ENCODE data around the gene CALY. TPM values are rescaled to one million over a fixed set of nuclear protein-coding genes. Genes with fewer than 3 reads are reported as not detected.

The CALY gene
- total RNA-seq, 1 experiment from 2014 or later = 0.47 TPM

DNA sequence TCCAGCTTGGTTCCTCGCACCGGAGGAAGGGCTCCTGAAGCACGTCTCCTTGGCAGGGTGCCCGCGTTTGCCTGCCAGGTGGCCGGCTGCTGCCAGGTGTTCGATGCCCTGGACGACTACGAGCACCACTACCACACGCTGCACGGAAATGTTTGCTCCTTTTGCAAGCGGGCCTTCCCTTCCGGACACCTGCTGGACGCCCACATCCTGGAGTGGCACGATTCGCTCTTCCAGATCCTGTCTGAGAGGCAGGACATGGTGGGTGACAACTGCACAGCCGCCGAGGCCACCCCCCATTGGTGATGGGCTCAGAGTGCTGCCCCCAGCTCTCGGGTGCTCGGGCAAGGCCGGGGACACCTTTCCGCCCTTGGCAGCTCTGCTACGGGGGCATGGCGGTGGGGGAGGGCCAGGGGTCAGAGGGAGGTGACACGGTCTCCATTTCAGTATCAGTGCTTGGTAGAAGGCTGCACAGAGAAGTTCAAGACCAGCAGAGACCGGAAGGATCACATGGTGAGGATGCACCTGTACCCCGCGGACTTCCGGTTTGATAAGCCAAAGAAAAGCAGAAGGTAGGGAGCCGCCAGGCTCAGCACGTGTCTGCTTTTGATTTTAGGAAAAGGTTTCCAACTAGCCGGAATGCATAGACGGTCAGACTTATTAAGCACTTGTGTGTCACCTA is 26.8 kb downstream of the CALY start:
- Histone ChIP-seq H3K9me2 (ENCODE audit: insufficient read depth) (no peaks in the 10 kb centered on the region), H3K36me3 (ENCODE audit: control insufficient read depth in 1 of 2, insufficient read depth in 2 of 2, low read length in 2 of 2) (peaks cover 0 to 3% of the 10 kb centered on the region in 2 experiments; a peak in 1 of 4 replicates), H4K20me1 (ENCODE audit: insufficient read depth) (no peaks in the 10 kb centered on the region), H3K9ac (ENCODE audit: low read length) (peak overlapping the region; percentile 56), H3K4me2 (ENCODE audit: low read length) (peak overlapping the region; percentile 75), H3K4me3 (replicated peaks in 1 of 2; ENCODE audit: low read depth in 1 of 2, low read length in 2 of 2) (peak overlapping the region; percentile 53 to 89), H3K27ac (ENCODE audit: low read depth, low read length) (peak overlapping the region; percentile 46; the same call in 1 of the 2 replicates), H3K27me3 (ENCODE audit: insufficient read depth, low read length) (no peaks in the 10 kb centered on the region), H3K9me3 (ENCODE audit: control insufficient read depth in 1 of 2, insufficient read depth in 1 of 2, low read depth in 1 of 2, low read length in 2 of 2) (no peaks in the 10 kb centered on the region), H2AFZ (ENCODE audit: low read depth, low read length, poor library complexity, severe bottlenecking) (no peak overlapping the region), H3K4me1 (ENCODE audit: control insufficient read depth in 1 of 2, insufficient read depth in 2 of 2, low read length in 2 of 2) (peaks cover 2 to 15% of the 10 kb centered on the region in 2 experiments; a peak in 2 of 4 replicates), H3K79me2 (ENCODE audit: insufficient read depth, low read length) (peaks cover 30% of the 10 kb centered on the region)
- TF ChIP-seq ELF1 (IDR thresholded peaks at IDR 0.05; ENCODE audit: borderline replicate concordance, low read depth) (no peak), ZFX (IDR thresholded peaks at IDR 0.05) (no peak), EZH2phosphoT487 (IDR thresholded peaks at IDR 0.05; ENCODE audit: borderline replicate concordance) (no peak), CEBPB (IDR thresholded peaks at IDR 0.05; ENCODE audit: low read depth) (no peak), EZH2 (IDR thresholded peaks at IDR 0.05) (no peak), TCF7L2 (IDR thresholded peaks at IDR 0.05; ENCODE audit: borderline replicate concordance, extremely low read depth, insufficient read depth, insufficient read length) (no peak), EGR1 (IDR thresholded peaks at IDR 0.05; ENCODE audit: low read depth) (no peak), YY1 (IDR thresholded peaks at IDR 0.05; ENCODE audit: extremely low read depth, insufficient replicate concordance, low read depth, low read length) (no peak), CBX3 (IDR thresholded peaks at IDR 0.05; ENCODE audit: low read depth) (no peak), SP1 (IDR thresholded peaks at IDR 0.05; ENCODE audit: low read depth) (no peak), JUND (IDR thresholded peaks at IDR 0.05) (no peak)
- TF ChIP-seq, protein P1, sequence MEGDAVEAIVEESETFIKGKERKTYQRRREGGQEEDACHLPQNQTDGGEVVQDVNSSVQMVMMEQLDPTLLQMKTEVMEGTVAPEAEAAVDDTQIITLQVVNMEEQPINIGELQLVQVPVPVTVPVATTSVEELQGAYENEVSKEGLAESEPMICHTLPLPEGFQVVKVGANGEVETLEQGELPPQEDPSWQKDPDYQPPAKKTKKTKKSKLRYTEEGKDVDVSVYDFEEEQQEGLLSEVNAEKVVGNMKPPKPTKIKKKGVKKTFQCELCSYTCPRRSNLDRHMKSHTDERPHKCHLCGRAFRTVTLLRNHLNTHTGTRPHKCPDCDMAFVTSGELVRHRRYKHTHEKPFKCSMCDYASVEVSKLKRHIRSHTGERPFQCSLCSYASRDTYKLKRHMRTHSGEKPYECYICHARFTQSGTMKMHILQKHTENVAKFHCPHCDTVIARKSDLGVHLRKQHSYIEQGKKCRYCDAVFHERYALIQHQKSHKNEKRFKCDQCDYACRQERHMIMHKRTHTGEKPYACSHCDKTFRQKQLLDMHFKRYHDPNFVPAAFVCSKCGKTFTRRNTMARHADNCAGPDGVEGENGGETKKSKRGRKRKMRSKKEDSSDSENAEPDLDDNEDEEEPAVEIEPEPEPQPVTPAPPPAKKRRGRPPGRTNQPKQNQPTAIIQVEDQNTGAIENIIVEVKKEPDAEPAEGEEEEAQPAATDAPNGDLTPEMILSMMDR (IDR thresholded peaks at IDR 0.05 in 2 of 3, conservative IDR thresholded peaks at IDR 0.05 in 1 of 3; ENCODE audit: borderline replicate concordance in 1 of 3, insufficient read depth in 1 of 3, low read depth in 2 of 3, low read length in 2 of 3) = no peak
- TF ChIP-seq, protein P2, sequence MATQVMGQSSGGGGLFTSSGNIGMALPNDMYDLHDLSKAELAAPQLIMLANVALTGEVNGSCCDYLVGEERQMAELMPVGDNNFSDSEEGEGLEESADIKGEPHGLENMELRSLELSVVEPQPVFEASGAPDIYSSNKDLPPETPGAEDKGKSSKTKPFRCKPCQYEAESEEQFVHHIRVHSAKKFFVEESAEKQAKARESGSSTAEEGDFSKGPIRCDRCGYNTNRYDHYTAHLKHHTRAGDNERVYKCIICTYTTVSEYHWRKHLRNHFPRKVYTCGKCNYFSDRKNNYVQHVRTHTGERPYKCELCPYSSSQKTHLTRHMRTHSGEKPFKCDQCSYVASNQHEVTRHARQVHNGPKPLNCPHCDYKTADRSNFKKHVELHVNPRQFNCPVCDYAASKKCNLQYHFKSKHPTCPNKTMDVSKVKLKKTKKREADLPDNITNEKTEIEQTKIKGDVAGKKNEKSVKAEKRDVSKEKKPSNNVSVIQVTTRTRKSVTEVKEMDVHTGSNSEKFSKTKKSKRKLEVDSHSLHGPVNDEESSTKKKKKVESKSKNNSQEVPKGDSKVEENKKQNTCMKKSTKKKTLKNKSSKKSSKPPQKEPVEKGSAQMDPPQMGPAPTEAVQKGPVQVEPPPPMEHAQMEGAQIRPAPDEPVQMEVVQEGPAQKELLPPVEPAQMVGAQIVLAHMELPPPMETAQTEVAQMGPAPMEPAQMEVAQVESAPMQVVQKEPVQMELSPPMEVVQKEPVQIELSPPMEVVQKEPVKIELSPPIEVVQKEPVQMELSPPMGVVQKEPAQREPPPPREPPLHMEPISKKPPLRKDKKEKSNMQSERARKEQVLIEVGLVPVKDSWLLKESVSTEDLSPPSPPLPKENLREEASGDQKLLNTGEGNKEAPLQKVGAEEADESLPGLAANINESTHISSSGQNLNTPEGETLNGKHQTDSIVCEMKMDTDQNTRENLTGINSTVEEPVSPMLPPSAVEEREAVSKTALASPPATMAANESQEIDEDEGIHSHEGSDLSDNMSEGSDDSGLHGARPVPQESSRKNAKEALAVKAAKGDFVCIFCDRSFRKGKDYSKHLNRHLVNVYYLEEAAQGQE (IDR thresholded peaks at IDR 0.05; ENCODE audit: low read depth) = no peak
- TF ChIP-seq, protein P3, sequence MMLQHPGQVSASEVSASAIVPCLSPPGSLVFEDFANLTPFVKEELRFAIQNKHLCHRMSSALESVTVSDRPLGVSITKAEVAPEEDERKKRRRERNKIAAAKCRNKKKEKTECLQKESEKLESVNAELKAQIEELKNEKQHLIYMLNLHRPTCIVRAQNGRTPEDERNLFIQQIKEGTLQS (IDR thresholded peaks at IDR 0.05) = no peak
- TF ChIP-seq, protein P4, sequence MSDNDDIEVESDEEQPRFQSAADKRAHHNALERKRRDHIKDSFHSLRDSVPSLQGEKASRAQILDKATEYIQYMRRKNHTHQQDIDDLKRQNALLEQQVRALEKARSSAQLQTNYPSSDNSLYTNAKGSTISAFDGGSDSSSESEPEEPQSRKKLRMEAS (IDR thresholded peaks at IDR 0.05) = no peak
- POLR2A ChIA-PET = no interaction called here
- CTCF ChIA-PET = no interaction called here
- intact Hi-C loops (cut with micrococcal nuclease) = no loop called here
- ATAC-seq (no peak), DNase-seq (ENCODE audit: low read depth, low spot score) (no peak)
- no TSS peak for BruUV-seq (replicated peaks)
- RAD21 ChIA-PET (ENCODE audit: low non-redundant PET in 1 of 2, low total read pairs in 2 of 2, uncharacterized antibody in 2 of 2, unreplicated experiment in 2 of 2) = no interaction called here

Data from HCT116 (cell line).